ENCODE results near the gene CBFA2T2. TPM values are rescaled to one million over a fixed set of nuclear protein-coding genes. Genes with fewer than 3 reads are reported as not detected.
A peak's percentile ranks its signal among the peaks of the same experiment; 100 is the strongest.

CBFA2T2 gene
- total and polyA plus RNA-seq, 2 of the 4 experiments (the other 2 are of a cell fraction), result 3.8 to 6.2 TPM

DNA sequence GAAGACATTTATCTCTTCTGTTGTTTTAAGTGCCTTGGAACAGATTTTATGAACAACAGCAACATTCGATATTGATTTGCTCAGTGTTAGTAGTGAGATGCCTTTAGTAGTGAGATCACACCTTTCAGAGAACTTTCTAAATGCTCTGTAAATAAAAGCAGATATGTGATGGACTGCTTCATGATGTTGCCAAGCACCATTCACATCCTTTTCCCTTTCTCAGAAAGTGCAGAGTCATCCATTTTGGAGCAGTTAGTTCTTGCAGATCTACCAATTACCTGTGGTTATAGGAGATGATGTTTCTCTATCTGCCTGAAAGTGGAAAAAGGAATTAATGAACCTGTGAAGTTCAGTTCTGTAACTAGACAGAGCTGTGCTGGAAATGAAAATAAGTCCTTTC, 27.0 kb downstream of the CBFA2T2 start:
- H3K36me3 ChIP-seq (ENCODE audit: control insufficient read depth, insufficient read depth, low read length), result no peaks in the 10 kb centered on the region
- DNase-seq (peak; percentile 11), ATAC-seq (ENCODE audit: low read depth) (peak; percentile 32; the same call in 1 of the 2 replicates)
- H3K27me3 ChIP-seq (ENCODE audit: control insufficient read depth, insufficient read depth, low read length), result no peaks in the 10 kb centered on the region
- H3K27ac ChIP-seq (ENCODE audit: insufficient read depth, low read length), result no peak overlapping the region
- no peak overlapping the region for H3K4me3 ChIP-seq (ENCODE audit: insufficient read depth, low read depth, low read length)
- peaks cover 6% of the 10 kb centered on the region; the same call in 1 of the 2 replicates for H3K9me1 ChIP-seq (ENCODE audit: insufficient read depth, low read length)
- dilution Hi-C loops (cut with HindIII; ENCODE audit: low sequenced_read_pairs, unreplicated experiment) (no loop called here), in situ Hi-C loops (cut with MboI; ENCODE audit: low sequenced_read_pairs) (no loop called here), intact Hi-C loops (cut with micrococcal nuclease) (loop anchor here (10.0 kb wide), 1 partner anchor 62 kb away; no protein-coding TSS in a partner anchor)
- no CpG with 5 or more reads among the region's 1 CpG for WGBS, 2 experiments (ENCODE audit: extremely low coverage in 2 of 2, insufficient read length in 1 of 2)
- H2BK20ac ChIP-seq (ENCODE audit: low read depth, low read length), result no peak overlapping the region
- H2BK5ac ChIP-seq (ENCODE audit: low read depth, low read length, poor library complexity, severe bottlenecking), result no peak overlapping the region
- no peak overlapping the region for H2AK5ac ChIP-seq (ENCODE audit: low read depth, low read length)
- no peak overlapping the region for H3K14ac ChIP-seq (replicated peaks; ENCODE audit: low read depth, low read length)
- H3K23ac ChIP-seq (ENCODE audit: low read depth, low read length), result no peak overlapping the region
- H3K9ac ChIP-seq (ENCODE audit: low read depth, low read length), result no peak overlapping the region
- H4K8ac ChIP-seq (ENCODE audit: low read depth in 2 of 2, low read length in 2 of 2), result peak overlapping the region in 1 of 2 experiments; percentile 5; a peak in 1 of 4 replicates
- H3K9me3 ChIP-seq (ENCODE audit: control insufficient read depth, insufficient read depth, low read length), result no peaks in the 10 kb centered on the region
- H2AK9ac ChIP-seq (replicated peaks; ENCODE audit: low read depth, low read length, poor library complexity), result no peak overlapping the region
- no TSS peak for BruUV-seq (replicated peaks)
- no peak overlapping the region for H2BK15ac ChIP-seq (ENCODE audit: low read depth, low read length)
- TF ChIP-seq NFE2L2 (IDR thresholded peaks at IDR 0.05; ENCODE audit: low read depth, low read length), result peak; percentile 86
- no peak for TF ChIP-seq RCOR1 (IDR thresholded peaks at IDR 0.05; ENCODE audit: insufficient replicate concordance, low read length)
- TF ChIP-seq MAFK (IDR thresholded peaks at IDR 0.05; ENCODE audit: low read depth, low read length), result peak; percentile 90
- no peak for TF ChIP-seq RFX5 (IDR thresholded peaks at IDR 0.05; ENCODE audit: low read depth, low read length)
- POLR2A ChIA-PET (ENCODE audit: unreplicated experiment), result interaction anchor here (1.0 kb wide), 1 partner anchor 192 kb away, joined by 3 read pairs; no protein-coding TSS in a partner anchor
- H4K20me1 ChIP-seq (ENCODE audit: insufficient read depth, low read length), result peaks cover 12% of the 10 kb centered on the region; the same call in 1 of the 2 replicates
- no peak overlapping the region for H4K91ac ChIP-seq (ENCODE audit: insufficient read depth, low read depth, low read length)
- peaks cover 2% of the 10 kb centered on the region; the same call in 1 of the 2 replicates for H3K4me1 ChIP-seq (ENCODE audit: control insufficient read depth, insufficient read depth, low read length)
- H3K4me2 ChIP-seq (ENCODE audit: low read depth, low read length), result no peak overlapping the region
- H3K79me1 ChIP-seq (ENCODE audit: low read depth in 1 of 2, low read length in 2 of 2), result peaks cover 21 to 64% of the 10 kb centered on the region in 2 experiments
- no peak overlapping the region for H4K5ac ChIP-seq (ENCODE audit: low read depth, low read length)
- CTCF ChIA-PET, result interaction anchor here (0.6 kb wide), 1 partner anchor 29 kb away, joined by 4 read pairs; no protein-coding TSS in a partner anchor
- no peak overlapping the region for H3K4ac ChIP-seq (ENCODE audit: low read depth, low read length)
- H2AFZ ChIP-seq (replicated peaks; ENCODE audit: low read length, poor library complexity), result no peak overlapping the region
- no peak overlapping the region for H3K56ac ChIP-seq (ENCODE audit: extremely low read depth, insufficient read depth, low read length)
- H2BK120ac ChIP-seq (ENCODE audit: low read depth, low read length), result no peak overlapping the region
- no peak overlapping the region for H3K18ac ChIP-seq (ENCODE audit: low read depth, low read length)

All from IMR-90 (cell line).